Liver (tissue), 9 donors: ENCODE measurements around the gene KAZALD1. TPM values are rescaled to one million over a fixed set of nuclear protein-coding genes. Genes with fewer than 3 reads are reported as not detected.

Experiments used
- DNase-seq: peaks from one replicate; pipeline ENCODE4 v3.0.0-alpha.2; 2017; ENCODE audit warnings: low spot score
- H3K27ac ChIP-seq, 2 donors: one replicate each; pipeline ENCODE4 v1.7.0; 2013; ENCODE audit warnings: inconsistent platforms in 2 of 2, low read length in 2 of 2, control low read depth in 1 of 2, low read depth in 1 of 2, mild to moderate bottlenecking in 1 of 2
- H3K27me3 ChIP-seq, 4 donors: one replicate each; pipeline versions ENCODE4 v1.6.1 to v1.7.0; 2013; ENCODE audit warnings: low read length in 3 of 4, inconsistent platforms in 1 of 4, mild to moderate bottlenecking in 1 of 4, moderate library complexity in 1 of 4; ENCODE audit not compliant: control insufficient read depth in 4 of 4, insufficient read depth in 4 of 4
- H3K36me3 ChIP-seq, 4 donors: one replicate each; pipeline versions ENCODE4 v1.6.1 to v1.7.0; 2013; ENCODE audit warnings: low read length in 3 of 4, mild to moderate bottlenecking in 3 of 4, low read depth in 1 of 4, moderate library complexity in 1 of 4; ENCODE audit not compliant: control insufficient read depth in 4 of 4, insufficient read depth in 3 of 4
- H3K4me1 ChIP-seq, 4 donors: one replicate each; pipeline versions ENCODE4 v1.6.1 to v1.7.0; 2013; ENCODE audit warnings: low read length in 3 of 4, mild to moderate bottlenecking in 3 of 4, moderate library complexity in 1 of 4; ENCODE audit not compliant: control insufficient read depth in 4 of 4, insufficient read depth in 4 of 4
- H3K4me3 ChIP-seq, 3 donors: one replicate each; pipeline versions ENCODE4 v1.6.1 to v1.7.0; 2013; ENCODE audit warnings: low read length in 3 of 3, control low read depth in 1 of 3, low read depth in 1 of 3, mild to moderate bottlenecking in 1 of 3
- H3K9ac ChIP-seq, 2 donors: one replicate each; pipeline ENCODE4 v1.7.0; 2013; ENCODE audit warnings: low read length in 2 of 2, mild to moderate bottlenecking in 2 of 2, moderate library complexity in 2 of 2, control low read depth in 1 of 2, low read depth in 1 of 2
- H3K9me3 ChIP-seq, 4 donors: one replicate each; pipeline versions ENCODE4 v1.6.1 to v1.7.0; 2013; ENCODE audit warnings: low read length in 3 of 4; ENCODE audit not compliant: control insufficient read depth in 4 of 4
- ATF3 ChIP-seq: IDR thresholded peaks from 2 replicates; pipeline ENCODE4 v1.6.1; 2016; ENCODE audit warnings: antibody characterized with exemption
- CTCF ChIP-seq: fragments of 150-350 bp; IDR thresholded peaks from 2 replicates; pipeline ENCODE4 v1.5.1; 2017; ENCODE audit warnings: improper control_type of control experiment, low read depth, low read length; ENCODE audit not compliant: missing input control
- EGR1 ChIP-seq, 2 donors: IDR thresholded peaks; 2 replicates each; pipeline ENCODE4 v1.6.1; 2016 to 2018; ENCODE audit warnings: antibody characterized with exemption in 2 of 2, low read depth in 2 of 2
- FOXA2 ChIP-seq: IDR thresholded peaks from 2 replicates; pipeline ENCODE4 v1.6.1; 2016; ENCODE audit warnings: antibody characterized with exemption
- GABPA ChIP-seq, 2 donors: IDR thresholded peaks in 1 of 2; conservative IDR thresholded peaks in 1 of 2; 2 replicates each; pipeline ENCODE4 v1.6.1; 2016; ENCODE audit warnings: antibody characterized with exemption in 2 of 2, mild to moderate bottlenecking in 1 of 2, moderate library complexity in 1 of 2
- HNF4A ChIP-seq, 2 donors: conservative IDR thresholded peaks; 2 replicates each; pipeline ENCODE4 v1.6.1; 2016; ENCODE audit warnings: antibody characterized with exemption in 2 of 2, mild to moderate bottlenecking in 2 of 2
- HNF4G ChIP-seq: IDR thresholded peaks from 2 replicates; pipeline ENCODE4 v1.6.1; 2016; ENCODE audit warnings: antibody characterized with exemption
- JUND ChIP-seq, 2 donors: IDR thresholded peaks; 2 replicates each; pipeline ENCODE4 v1.6.1; 2016; ENCODE audit warnings: antibody characterized with exemption in 2 of 2
- MAX ChIP-seq: IDR thresholded peaks from 2 replicates; pipeline ENCODE4 v1.6.1; 2016; ENCODE audit warnings: antibody characterized with exemption
- NR2F2 ChIP-seq: IDR thresholded peaks from 2 replicates; pipeline ENCODE4 v1.6.1; 2016; ENCODE audit warnings: antibody characterized with exemption
- RAD21 ChIP-seq, 2 donors: IDR thresholded peaks; 2 replicates each; pipeline ENCODE4 v1.6.1; 2016; ENCODE audit warnings: antibody characterized with exemption in 2 of 2, mild to moderate bottlenecking in 2 of 2
- REST ChIP-seq: IDR thresholded peaks from 2 replicates; pipeline ENCODE4 v1.6.1; 2016; ENCODE audit warnings: antibody characterized with exemption, mild to moderate bottlenecking
- RXRA ChIP-seq, 2 donors: IDR thresholded peaks; 2 replicates each; pipeline ENCODE4 v1.6.1; 2017 to 2018; ENCODE audit warnings: antibody characterized with exemption in 2 of 2, mild to moderate bottlenecking in 1 of 2
- SP1 ChIP-seq: IDR thresholded peaks from 2 replicates; pipeline ENCODE4 v1.6.1; 2018; ENCODE audit warnings: antibody characterized with exemption, mild to moderate bottlenecking
- TAF1 ChIP-seq: conservative IDR thresholded peaks from 2 replicates; pipeline ENCODE4 v1.6.1; 2016; ENCODE audit warnings: antibody characterized with exemption, mild to moderate bottlenecking
- YY1 ChIP-seq: IDR thresholded peaks from 2 replicates; pipeline ENCODE4 v1.6.1; 2016; ENCODE audit warnings: antibody characterized with exemption, mild to moderate bottlenecking
- ZBTB33 ChIP-seq: IDR thresholded peaks from 2 replicates; pipeline ENCODE4 v1.6.1; 2016; ENCODE audit warnings: antibody characterized with exemption
- WGBS: extraction: QIAGEN DNeasy Blood & Tissue Kit; methylation state at CpG from one replicate; pipeline ENCODE4 v1.1.7; 2013; 5-methylcytosine and 5-hydroxymethylcytosine counted together
- polyA plus RNA-seq, 2 donors: library from polyadenylated mRNA; stranded (reverse) in 1 of 2; unstranded in 1 of 2; fragments of 200-250 nt in 1 of 2; fragments of >200 nt in 1 of 2; fragmentation: Nextera tagmentation in 1 of 2; extraction: Ambion mirVana in 1 of 2; gene quantifications; one replicate each; pipeline versions ENCODE4 v1.2.1 to v1.2.3, GENCODE V29; 2013 to 2015
- total RNA-seq, 2 donors: library from RNA; depleted of rRNA; stranded (reverse); fragments of >200 nt; gene quantifications; one replicate each; pipeline ENCODE4 v1.2.3, GENCODE V29; 2014
- donor health status: healthy.
- donor health status: healthy.
- donor health status: healthy.
- donor health status: healthy.
- donor health status: healthy.

Gene KAZALD1
- total and polyA plus RNA-seq, 4 donors = 0.21 to 1.2 (median 0.71) TPM

GRCh38 chr10:101095550-101096213, 33.9 kb downstream of the KAZALD1 start:
- no peaks in the 10 kb centered on the region for H3K36me3 ChIP-seq
- DNase-seq = peak; percentile 74
- no peaks in the 10 kb centered on the region for H3K9me3 ChIP-seq
- TF ChIP-seq MAX = no peak
- no peak for TF ChIP-seq JUND (IDR thresholded peaks at IDR 0.05)
- no peak for TF ChIP-seq ZBTB33
- no peak for TF ChIP-seq ATF3
- TF ChIP-seq HNF4A (conservative IDR thresholded peaks at IDR 0.05) = no peak
- no peak for TF ChIP-seq TAF1
- no peak for TF ChIP-seq HNF4G
- peak; percentile 87 to 96 for TF ChIP-seq RAD21 (IDR thresholded peaks at IDR 0.05)
- no peak for TF ChIP-seq GABPA (IDR thresholded peaks at IDR 0.05 in 1 of 2, conservative IDR thresholded peaks at IDR 0.05 in 1 of 2)
- peak; percentile 84 for TF ChIP-seq CTCF
- no peak for TF ChIP-seq RXRA (IDR thresholded peaks at IDR 0.05)
- no peak overlapping the region for H3K9ac ChIP-seq
- 16% methylated on average over 7 of the region's 7 CpGs for WGBS
- H3K27ac ChIP-seq = no peak overlapping the region
- peaks cover 0 to 2% (median 0%) of the 10 kb centered on the region in 4 donors for H3K27me3 ChIP-seq
- H3K4me1 ChIP-seq = no peaks in the 10 kb centered on the region
- H3K4me3 ChIP-seq = no peak overlapping the region

- no peak for DNase-seq
- TF ChIP-seq NR2F2 = no peak
- no peak for TF ChIP-seq ATF3
- no peak for TF ChIP-seq TAF1
- no peak for TF ChIP-seq GABPA (IDR thresholded peaks at IDR 0.05 in 1 of 2, conservative IDR thresholded peaks at IDR 0.05 in 1 of 2)
- TF ChIP-seq FOXA2 = no peak
- no peak for TF ChIP-seq HNF4A (conservative IDR thresholded peaks at IDR 0.05)
- no peak for TF ChIP-seq EGR1 (IDR thresholded peaks at IDR 0.05; ENCODE audit: low read depth in 2 of 2)
- no peak for TF ChIP-seq SP1
- TF ChIP-seq CTCF = no peak
- TF ChIP-seq REST = no peak
- no peak for TF ChIP-seq JUND (IDR thresholded peaks at IDR 0.05)
- TF ChIP-seq YY1 = no peak
- Histone ChIP-seq H3K9me3 (no peaks in the 10 kb centered on the region), H3K27ac (no peak overlapping the region), H3K36me3 (no peaks in the 10 kb centered on the region), H3K4me1 (no peaks in the 10 kb centered on the region), H3K9ac (no peak overlapping the region), H3K27me3 (peaks cover 0 to 2% (median 0%) of the 10 kb centered on the region in 4 donors), H3K4me3 (no peak overlapping the region)
- 87% methylated on average over 4 of the region's 4 CpGs for WGBS
Measured at GRCh38 chr10:101096378-101096777, 34.6 kb downstream of the KAZALD1 start.
